HL-60 (cell line): ENCODE results near the gene TNIP1.

Experiments used
- DNase-seq, 2 experiments: peaks; one replicate each; pipeline ENCODE4 v3.0.0-alpha.2; 2010 to 2020; ENCODE audit warnings: low read depth in 1 of 2, low spot score in 1 of 2
- H3K27ac ChIP-seq: fragments of 250-450 bp; sonication (Bioruptor Pico); replicated peaks from 2 replicates; pipeline ENCODE4 v1.5.1; 2020; ENCODE audit warnings: mild to moderate bottlenecking, moderate library complexity
- H3K27me3 ChIP-seq: fragments of 250-450 bp; sonication (Bioruptor Pico); 2 replicates; pipeline ENCODE4 v1.5.1; 2021; ENCODE audit warnings: mild to moderate bottlenecking, moderate library complexity; ENCODE audit not compliant: insufficient read depth, poor library complexity, severe bottlenecking
- H3K4me3 ChIP-seq: replicated peaks from 2 replicates; pipeline ENCODE4 v1.5.1; 2011; ENCODE audit warnings: mild to moderate bottlenecking, control low read depth, low read length; ENCODE audit not compliant: insufficient read depth
- CTCF ChIP-seq: IDR thresholded peaks from one replicate; pipeline ENCODE4 v1.5.1; 2011; ENCODE audit warnings: low read length, control low read depth, inconsistent platforms; ENCODE audit not compliant: insufficient read depth
- GABPA ChIP-seq: IDR thresholded peaks from 2 replicates; pipeline ENCODE4 v1.6.1; 2012; ENCODE audit warnings: low read depth
- POLR2AphosphoS5 ChIP-seq: IDR thresholded peaks from 2 replicates; pipeline ENCODE4 v1.6.1; 2012; ENCODE audit warnings: low read depth
- REST ChIP-seq: IDR thresholded peaks from 2 replicates; pipeline ENCODE4 v1.6.1; 2012; ENCODE audit warnings: low read depth; ENCODE audit not compliant: insufficient replicate concordance
- SPI1 ChIP-seq: IDR thresholded peaks from 2 replicates; pipeline ENCODE4 v1.6.1; 2012; ENCODE audit warnings: low read depth, mild to moderate bottlenecking, borderline replicate concordance

Gene TNIP1

GRCh38 chr5:151036556-151036955, 44.3 kb downstream of the TNIP1 start:
- TF ChIP-seq POLR2AphosphoS5: no peak
- no peak for TF ChIP-seq GABPA
- TF ChIP-seq SPI1: no peak
- TF ChIP-seq CTCF: no peak
- no peak for TF ChIP-seq REST
- DNase-seq: no peak
- Histone ChIP-seq H3K27ac (no peak overlapping the region), H3K4me3 (no peak overlapping the region), H3K27me3 (no peaks in the 10 kb centered on the region)

GRCh38 chr5:151034422-151035379, 46.1 kb downstream of the TNIP1 start:
- DNase-seq: no peak

More at GRCh38 chr5:151034422-151035379, 46.1 kb downstream of the TNIP1 start:
- Histone ChIP-seq H3K27me3 (no peaks in the 10 kb centered on the region), H3K4me3 (no peak overlapping the region), H3K27ac (no peak overlapping the region)
- no peak for TF ChIP-seq POLR2AphosphoS5
- no peak for TF ChIP-seq GABPA
- TF ChIP-seq SPI1: no peak
- no peak for TF ChIP-seq REST
- TF ChIP-seq CTCF: no peak
